ENCODE results near the gene LRMDA. TPM values are rescaled to one million over a fixed set of nuclear protein-coding genes. Genes with fewer than 3 reads are reported as not detected.

Gene LRMDA
- total and polyA plus RNA-seq, 2 of the 13 experiments (the other 11 are each of a cell fraction or from before 2014, with no cell fraction given) = 13.4 to 22.0 TPM

GRCh38 chr10:75430000-75430763 is 1.2 kb upstream of the LRMDA start (continued):
- no peak for TF ChIP-seq CSRNP1 (CRISPR knock-in tag; IDR thresholded peaks at IDR 0.05)
- TF ChIP-seq POLR2A (IDR thresholded peaks at IDR 0.05; ENCODE audit: insufficient read depth in 1 of 2, low read depth in 2 of 2, low read length in 2 of 2) = no peak; a peak in 1 of 4 replicates
- peak; percentile 87 for TF ChIP-seq FOXJ3 (CRISPR knock-in tag; IDR thresholded peaks at IDR 0.05; ENCODE audit: borderline replicate concordance)
- peak; percentile 10; the same call in 1 of the 2 replicates for TF ChIP-seq SRF (IDR thresholded peaks at IDR 0.05; ENCODE audit: low read depth, low read length)
- no peak for TF ChIP-seq EHMT2 (IDR thresholded peaks at IDR 0.05; ENCODE audit: borderline replicate concordance, low read depth, low read length)
- TF ChIP-seq FOXM1 (CRISPR knock-in tag; IDR thresholded peaks at IDR 0.05) = no peak
- 0 out of 2 replicates have a peak, but pooled peaks have one; percentile 50 for TF ChIP-seq ZMYM2 (CRISPR knock-in tag; IDR thresholded peaks at IDR 0.05)
- TF ChIP-seq HIVEP1 (CRISPR knock-in tag; IDR thresholded peaks at IDR 0.05) = no peak; the same call in 1 of the 2 replicates
- TF ChIP-seq EEA1 (CRISPR knock-in tag; IDR thresholded peaks at IDR 0.05; ENCODE audit: borderline replicate concordance) = no peak
- peak; percentile 60 for TF ChIP-seq ZFY (CRISPR knock-in tag; IDR thresholded peaks at IDR 0.05)
- peak; percentile 96 for TF ChIP-seq NFKBIZ (CRISPR knock-in tag; IDR thresholded peaks at IDR 0.05)
- no peak for TF ChIP-seq ZNF644 (CRISPR knock-in tag; IDR thresholded peaks at IDR 0.05; ENCODE audit: low read depth)
- TF ChIP-seq THRA (CRISPR knock-in tag; IDR thresholded peaks at IDR 0.05; ENCODE audit: borderline replicate concordance) = peak; percentile 90
- TF ChIP-seq HNRNPH1 (optimal IDR thresholded peaks at IDR 0.05; ENCODE audit: low read depth, low read length) = no peak
- no peak for TF ChIP-seq YY1 (IDR thresholded peaks at IDR 0.05; ENCODE audit: insufficient read depth, insufficient replicate concordance, low read depth, low read length)
- no peak for TF ChIP-seq ZNF251 (CRISPR knock-in tag; IDR thresholded peaks at IDR 0.05)
- TF ChIP-seq, protein P1, sequence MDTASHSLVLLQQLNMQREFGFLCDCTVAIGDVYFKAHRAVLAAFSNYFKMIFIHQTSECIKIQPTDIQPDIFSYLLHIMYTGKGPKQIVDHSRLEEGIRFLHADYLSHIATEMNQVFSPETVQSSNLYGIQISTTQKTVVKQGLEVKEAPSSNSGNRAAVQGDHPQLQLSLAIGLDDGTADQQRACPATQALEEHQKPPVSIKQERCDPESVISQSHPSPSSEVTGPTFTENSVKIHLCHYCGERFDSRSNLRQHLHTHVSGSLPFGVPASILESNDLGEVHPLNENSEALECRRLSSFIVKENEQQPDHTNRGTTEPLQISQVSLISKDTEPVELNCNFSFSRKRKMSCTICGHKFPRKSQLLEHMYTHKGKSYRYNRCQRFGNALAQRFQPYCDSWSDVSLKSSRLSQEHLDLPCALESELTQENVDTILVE (CRISPR knock-in tag; IDR thresholded peaks at IDR 0.05) = no peak
- peak; percentile 32; the same call in 1 of the 2 replicates for TF ChIP-seq KDM2A (CRISPR knock-in tag; IDR thresholded peaks at IDR 0.05; ENCODE audit: borderline replicate concordance, low read depth)
- no peak for TF ChIP-seq SRSF1 (optimal IDR thresholded peaks at IDR 0.05; ENCODE audit: low read depth, low read length)
- TF ChIP-seq JDP2 (CRISPR knock-in tag; IDR thresholded peaks at IDR 0.05; ENCODE audit: borderline replicate concordance) = no peak
- no peak for TF ChIP-seq RAD51 (IDR thresholded peaks at IDR 0.05; ENCODE audit: borderline replicate concordance)
- peak; percentile 48 for TF ChIP-seq SALL2 (CRISPR knock-in tag; IDR thresholded peaks at IDR 0.05)
- no peak; the same call in 1 of the 2 replicates for TF ChIP-seq ZNF841 (CRISPR knock-in tag; IDR thresholded peaks at IDR 0.05; ENCODE audit: borderline replicate concordance)
- 0 out of 2 replicates have a peak, but pooled peaks have one; percentile 39 for TF ChIP-seq MYC (CRISPR knock-in tag; IDR thresholded peaks at IDR 0.05; ENCODE audit: borderline replicate concordance)
- TF ChIP-seq ZNF558 (CRISPR knock-in tag; IDR thresholded peaks at IDR 0.05; ENCODE audit: borderline replicate concordance) = no peak
- peak; percentile 99 for TF ChIP-seq ZBTB7B (CRISPR knock-in tag; IDR thresholded peaks at IDR 0.05)
- TF ChIP-seq, protein P2, sequence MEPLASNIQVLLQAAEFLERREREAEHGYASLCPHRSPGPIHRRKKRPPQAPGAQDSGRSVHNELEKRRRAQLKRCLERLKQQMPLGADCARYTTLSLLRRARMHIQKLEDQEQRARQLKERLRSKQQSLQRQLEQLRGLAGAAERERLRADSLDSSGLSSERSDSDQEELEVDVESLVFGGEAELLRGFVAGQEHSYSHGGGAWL (CRISPR knock-in tag; IDR thresholded peaks at IDR 0.05) = no peak
- TF ChIP-seq MXI1 (IDR thresholded peaks at IDR 0.05; ENCODE audit: borderline replicate concordance, low read depth, low read length) = no peak; the same call in 2 of the 3 replicates

Data from HepG2 (cell line).